GM19452 (cell line): ENCODE measurements around the gene PRKAR2A.

Experiments
- ATAC-seq: cut with Tn5 transposase; IDR thresholded peaks from one replicate; pipeline ENCODE4 v1.9.1; 2021; ENCODE audit not compliant: unreplicated experiment

Gene PRKAR2A

GRCh38 chr3:48847504-48848423 lies at the start of gene PRKAR2A:
Gene PRKAR2A, minus strand, starts transcription at chr3:48847874. Its CDS starts 278 bp downstream, at chr3:48847596.
- ATAC-seq: peak; percentile 86

GRCh38 chr3:48896936-48897335 lies 49.3 kb upstream of the PRKAR2A start:
- ATAC-seq: no peak

GRCh38 chr3:48894516-48894915 lies 46.8 kb upstream of the PRKAR2A start:
- no peak for ATAC-seq

GRCh38 chr3:48891606-48892005 lies 43.9 kb upstream of the PRKAR2A start:
- ATAC-seq: no peak

- ATAC-seq: no peak
These were observed 38.1 kb upstream of the PRKAR2A start for GRCh38 chr3:48885753-48886152.

- ATAC-seq: no peak
These were observed 34.0 kb upstream of the PRKAR2A start for GRCh38 chr3:48881652-48882114.

- ATAC-seq: no peak
These were observed 33.3 kb upstream of the PRKAR2A start for GRCh38 chr3:48881006-48881405.

- ATAC-seq: no peak
These were observed 32.3 kb upstream of the PRKAR2A start for GRCh38 chr3:48879994-48880377.

GRCh38 chr3:48879307-48879993 lies 31.8 kb upstream of the PRKAR2A start:
- no peak for ATAC-seq

GRCh38 chr3:48877671-48878070 lies 30.0 kb upstream of the PRKAR2A start:
- no peak for ATAC-seq

GRCh38 chr3:48863122-48863521 lies 15.4 kb upstream of the PRKAR2A start:
- no peak for ATAC-seq

- ATAC-seq: no peak
These were observed 11.5 kb upstream of the PRKAR2A start for GRCh38 chr3:48859206-48859605.

- no peak for ATAC-seq
These were observed 11.0 kb upstream of the PRKAR2A start for GRCh38 chr3:48858709-48859108.

- ATAC-seq: no peak
These were observed 10.0 kb upstream of the PRKAR2A start for GRCh38 chr3:48857641-48858040.

GRCh38 chr3:48856469-48856868 lies 8.8 kb upstream of the PRKAR2A start:
- no peak for ATAC-seq

GRCh38 chr3:48855681-48856447 lies 8.2 kb upstream of the PRKAR2A start:
- no peak for ATAC-seq

GRCh38 chr3:48852151-48852550 lies 4.5 kb upstream of the PRKAR2A start:
- no peak for ATAC-seq

- no peak for ATAC-seq
These were observed 3.7 kb upstream of the PRKAR2A start for GRCh38 chr3:48851407-48851806.

GRCh38 chr3:48848816-48849515 lies 1.3 kb upstream of the PRKAR2A start:
- ATAC-seq: no peak

GRCh38 chr3:48847053-48847503 lies 596 bp downstream of the PRKAR2A start:
- peak; percentile 25 for ATAC-seq

GRCh38 chr3:48845170-48845569 lies 2.5 kb downstream of the PRKAR2A start:
- ATAC-seq: no peak
